Gastrocnemius medialis (tissue), 4 donors: ENCODE measurements around the gene UBR3. TPM values are rescaled to one million over a fixed set of nuclear protein-coding genes. Genes with fewer than 3 reads are reported as not detected.
A peak's percentile ranks its signal among the peaks of the same experiment; 100 is the strongest.
"Not testable (repeated sequence)": the region's sequence is repeated elsewhere in the genome, so short reads cannot be mapped to it uniquely, and the experiment has no call there.

ENCODE experiments used
- ATAC-seq, 2 donors: fragments of 150-250 bp; one replicate each; pipeline ENCODE4 v1.9.1; 2016
- DNase-seq, 2 donors: peaks; one replicate each; pipeline ENCODE4 v3.0.0-alpha.2; 2019
- H3K27ac ChIP-seq, 4 donors: fragments of 200-600 bp; sonication (generic); 1 replicate in 1 of 4; 2 replicates in 3 of 4; pipeline ENCODE4 v1.5.1; 2016 to 2018; ENCODE audit warnings: mild to moderate bottlenecking in 2 of 4, moderate library complexity in 1 of 4
- H3K27me3 ChIP-seq, 3 donors: fragments of 200-600 bp; sonication (generic) in 2 of 3; 1 replicate in 1 of 3; 2 replicates in 2 of 3; pipeline versions ENCODE4 v1.5.1 to v1.6.0; 2016 to 2019; ENCODE audit warnings: mild to moderate bottlenecking in 1 of 3, moderate library complexity in 1 of 3
- H3K36me3 ChIP-seq, 2 donors: fragments of 200-600 bp; sonication (generic) in 1 of 2; one replicate each; pipeline ENCODE4 v1.5.1; 2017 to 2018
- H3K4me1 ChIP-seq, 2 donors: fragments of 200-600 bp; sonication (generic) in 1 of 2; one replicate each; pipeline ENCODE4 v1.5.1; 2016 to 2017; ENCODE audit warnings: mild to moderate bottlenecking in 2 of 2
- H3K4me3 ChIP-seq, 4 donors: fragments of 200-600 bp; sonication (generic) in 3 of 4; 1 replicate in 1 of 4; 2 replicates in 3 of 4; pipeline ENCODE4 v1.5.1; 2016 to 2019; ENCODE audit warnings: mild to moderate bottlenecking in 2 of 4
- H3K9me3 ChIP-seq, 3 donors: fragments of 200-600 bp; sonication (generic) in 2 of 3; 1 replicate in 1 of 3; 2 replicates in 2 of 3; pipeline ENCODE4 v1.5.1; 2016 to 2019
- CTCF ChIP-seq, 5 experiments: fragments of 450-650 bp in 3 of 5; fragments of 200-600 bp in 2 of 5; sonication (generic) in 2 of 5; IDR thresholded peaks in 4 of 5; conservative IDR thresholded peaks in 1 of 5; 1 replicate in 4 of 5; 2 replicates in 1 of 5; pipeline ENCODE4 v1.5.1; 2016 to 2019; ENCODE audit warnings: antibody characterized with exemption in 5 of 5, mild to moderate bottlenecking in 3 of 5, moderate library complexity in 3 of 5
- POLR2A ChIP-seq, 2 donors: fragments of 450-650 bp; IDR thresholded peaks; one replicate each; pipeline ENCODE4 v1.6.1; 2017; ENCODE audit warnings: antibody characterized with exemption in 2 of 2, mild to moderate bottlenecking in 2 of 2, moderate library complexity in 2 of 2
- in situ Hi-C, 4 donors: fragments of 200-750 bp; cut with MboI; loops; one replicate each; pipeline versions ENCODE4 v1.15.0 to v1.8.0; 2017; ENCODE audit warnings: low sequenced_read_pairs in 4 of 4
- intact Hi-C: fragments of 100-400 bp; cut with DNase I; formaldehyde crosslinking; loops from one replicate; pipeline ENCODE4 v1.15.1; 2023; ENCODE audit warnings: low total_unique reads
- total RNA-seq, 4 donors: library from RNA; depleted of rRNA; stranded (reverse); fragments of >200 nt; gene quantifications; one replicate each; pipeline versions ENCODE4 v1.1.0 to v1.2.3, GENCODE V29; 2016

The UBR3 gene
- total RNA-seq, 4 donors from 2014 or later: 178 to 247 (median 187) TPM

GRCh38 chr2:169925968-169926367 lies 98.7 kb downstream of the UBR3 start:
- Histone ChIP-seq H3K9me3 (no peaks in the 10 kb centered on the region), H3K36me3 (peaks cover 0 to 49% of the 10 kb centered on the region in 2 donors), H3K4me3 (no peak overlapping the region), H3K4me1 (no peaks in the 10 kb centered on the region), H3K27ac (no peak overlapping the region), H3K27me3 (no peaks in the 10 kb centered on the region)
- in situ Hi-C loops (loop anchor here in 3 of 4 donors (5.0 to 10.0 kb wide), 2 partner anchors 101 to 104 kb away; partner anchors contain the start of genes METTL5 (in 3 of the 3) and UBR3 (in 1 of the 3)), intact Hi-C loops (no loop called here)
- TF ChIP-seq CTCF (IDR thresholded peaks at IDR 0.05 in 4 of 5, conservative IDR thresholded peaks at IDR 0.05 in 1 of 5) (no peak), POLR2A (IDR thresholded peaks at IDR 0.05) (no peak)
- ATAC-seq (no peak), DNase-seq (no peak)

GRCh38 chr2:169928463-169928864 lies 101.2 kb downstream of the UBR3 start:
- in situ Hi-C loops: loop anchor here in 3 of 4 donors (5.0 to 10.0 kb wide), 2 partner anchors 104 to 106 kb away; partner anchors contain the start of genes METTL5 (in 3 of the 3) and UBR3 (in 1 of the 3)
- TF ChIP-seq POLR2A (IDR thresholded peaks at IDR 0.05) (no peak), CTCF (IDR thresholded peaks at IDR 0.05 in 4 of 5, conservative IDR thresholded peaks at IDR 0.05 in 1 of 5) (peak; percentile 57 to 88 (median 64))
- intact Hi-C loops: loop anchor here (1.0 to 2.0 kb wide), 2 partner anchors 104 to 476 kb away; partner anchors contain the start of gene METTL5
- H3K4me1 ChIP-seq: no peaks in the 10 kb centered on the region
- no peak for DNase-seq
- no peak overlapping the region for H3K27ac ChIP-seq
- H3K27me3 ChIP-seq: no peaks in the 10 kb centered on the region
- no peak for ATAC-seq
- H3K9me3 ChIP-seq: no peaks in the 10 kb centered on the region
- no peak overlapping the region for H3K4me3 ChIP-seq
- peaks cover 0 to 58% of the 10 kb centered on the region in 2 donors for H3K36me3 ChIP-seq

GRCh38 chr2:169933124-169933711 lies 106.0 kb downstream of the UBR3 start:
- Histone ChIP-seq H3K9me3 (no peaks in the 10 kb centered on the region), H3K4me3 (no peak overlapping the region), H3K36me3 (peaks cover 2 to 38% of the 10 kb centered on the region in 2 donors), H3K27me3 (no peaks in the 10 kb centered on the region), H3K27ac (no peak overlapping the region), H3K4me1 (no peaks in the 10 kb centered on the region)
- intact Hi-C loops: no loop called here
- DNase-seq (no peak), ATAC-seq (no peak)
- TF ChIP-seq POLR2A (IDR thresholded peaks at IDR 0.05) (no peak), CTCF (IDR thresholded peaks at IDR 0.05 in 4 of 5, conservative IDR thresholded peaks at IDR 0.05 in 1 of 5) (peak; percentile 18 to 55 (median 43))
- in situ Hi-C loops: loop anchor here in 1 of 4 donors (5.0 kb wide), 1 partner anchor 111 kb away; the partner anchor contains the start of gene METTL5

GRCh38 chr2:169936652-169937051 lies 109.4 kb downstream of the UBR3 start:
- H3K27me3 ChIP-seq, in situ Hi-C loops, intact Hi-C loops, H3K27ac ChIP-seq, H3K9me3 ChIP-seq, DNase-seq, ATAC-seq, H3K4me1 ChIP-seq, H3K4me3 ChIP-seq: not testable (repeated sequence)
- peaks cover 2 to 24% of the 10 kb centered on the region in 2 donors for H3K36me3 ChIP-seq

- ATAC-seq: no peak
- Histone ChIP-seq H3K36me3 (peaks cover 0 to 29% of the 10 kb centered on the region in 2 donors), H3K9me3 (no peaks in the 10 kb centered on the region), H3K27me3 (no peaks in the 10 kb centered on the region), H3K4me1 (no peaks in the 10 kb centered on the region), H3K27ac (no peak overlapping the region), H3K4me3 (no peak overlapping the region)
- in situ Hi-C loops (no loop called here), intact Hi-C loops (no loop called here)
- DNase-seq: no peak
- TF ChIP-seq POLR2A (IDR thresholded peaks at IDR 0.05): no peak
- TF ChIP-seq CTCF (IDR thresholded peaks at IDR 0.05 in 4 of 5, conservative IDR thresholded peaks at IDR 0.05 in 1 of 5): no peak
Observed at GRCh38 chr2:169945515-169945914, 118.3 kb downstream of the UBR3 start.
